K562 (cell line): ENCODE measurements around the gene MTSS2.

ENCODE experiments used
- ETV6 ChIP-seq, 3 experiments: fragments of 150-350 bp in 1 of 3; sonication (generic) in 1 of 3; formaldehyde crosslinking in 1 of 3; IDR thresholded peaks; 2 replicates each; pipeline versions ENCODE4 v1.6.1 to v1.8.0; 2014 to 2022; ENCODE audit warnings: borderline replicate concordance in 2 of 3, low read depth in 2 of 3, antibody characterized with exemption in 1 of 3, low read length in 1 of 3, mild to moderate bottlenecking in 1 of 3, missing genetic modification reagents in 1 of 3
- FIP1L1 ChIP-seq: fragments of 200-400 bp; formaldehyde crosslinking; IDR thresholded peaks from 2 replicates; pipeline ENCODE4 v1.6.1; 2018; ENCODE audit warnings: mild to moderate bottlenecking, low read depth, low read length; ENCODE audit not compliant: poor library complexity, severe bottlenecking
- KLF16 ChIP-seq: IDR thresholded peaks from 2 replicates; pipeline ENCODE4 v1.6.1; 2016; ENCODE audit warnings: antibody characterized with exemption
- MAFF ChIP-seq: IDR thresholded peaks from 2 replicates; pipeline ENCODE4 v1.6.1; 2012; ENCODE audit warnings: low read length, improper control_type of control experiment
- PTTG1 ChIP-seq: fragments of 450-650 bp; IDR thresholded peaks from 2 replicates; pipeline ENCODE4 v1.6.1; 2016; ENCODE audit warnings: low read depth, mild to moderate bottlenecking, missing genetic modification characterization, missing compliant biosample characterization
- SUPT5H ChIP-seq: fragments of 450-650 bp; IDR thresholded peaks from 2 replicates; pipeline ENCODE4 v1.6.1; 2016
- ZNF592 ChIP-seq: fragments of 450-650 bp; IDR thresholded peaks from 2 replicates; pipeline ENCODE4 v1.6.1; 2017; ENCODE audit warnings: antibody characterized with exemption, mild to moderate bottlenecking
- TF ChIP-seq, protein P1 (sequence below), 3 experiments: IDR thresholded peaks in 2 of 3; conservative IDR thresholded peaks in 1 of 3; 2 replicates each; pipeline ENCODE4 v1.5.1; 2011 to 2012; ENCODE audit warnings: low read length in 3 of 3, mild to moderate bottlenecking in 3 of 3, control low read depth in 2 of 3, improper control_type of control experiment in 1 of 3, inconsistent platforms in 1 of 3, low read depth in 1 of 3, mixed read lengths in 1 of 3, moderate library complexity in 1 of 3; ENCODE audit not compliant: insufficient read depth in 2 of 3
- TF ChIP-seq, protein P2 (sequence below), 2 experiments: fragments of 450-650 bp; formaldehyde crosslinking in 1 of 2; IDR thresholded peaks; 2 replicates each; pipeline versions ENCODE4 v1.4.0 to v1.6.1; 2014 to 2020; ENCODE audit warnings: mild to moderate bottlenecking in 2 of 2, borderline replicate concordance in 1 of 2, low read depth in 1 of 2

- TF ChIP-seq ZNF592, result no peak
- TF ChIP-seq FIP1L1, result no peak
- no peak for TF ChIP-seq SUPT5H
- TF ChIP-seq, protein P1, sequence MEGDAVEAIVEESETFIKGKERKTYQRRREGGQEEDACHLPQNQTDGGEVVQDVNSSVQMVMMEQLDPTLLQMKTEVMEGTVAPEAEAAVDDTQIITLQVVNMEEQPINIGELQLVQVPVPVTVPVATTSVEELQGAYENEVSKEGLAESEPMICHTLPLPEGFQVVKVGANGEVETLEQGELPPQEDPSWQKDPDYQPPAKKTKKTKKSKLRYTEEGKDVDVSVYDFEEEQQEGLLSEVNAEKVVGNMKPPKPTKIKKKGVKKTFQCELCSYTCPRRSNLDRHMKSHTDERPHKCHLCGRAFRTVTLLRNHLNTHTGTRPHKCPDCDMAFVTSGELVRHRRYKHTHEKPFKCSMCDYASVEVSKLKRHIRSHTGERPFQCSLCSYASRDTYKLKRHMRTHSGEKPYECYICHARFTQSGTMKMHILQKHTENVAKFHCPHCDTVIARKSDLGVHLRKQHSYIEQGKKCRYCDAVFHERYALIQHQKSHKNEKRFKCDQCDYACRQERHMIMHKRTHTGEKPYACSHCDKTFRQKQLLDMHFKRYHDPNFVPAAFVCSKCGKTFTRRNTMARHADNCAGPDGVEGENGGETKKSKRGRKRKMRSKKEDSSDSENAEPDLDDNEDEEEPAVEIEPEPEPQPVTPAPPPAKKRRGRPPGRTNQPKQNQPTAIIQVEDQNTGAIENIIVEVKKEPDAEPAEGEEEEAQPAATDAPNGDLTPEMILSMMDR (IDR thresholded peaks at IDR 0.05 in 2 of 3, conservative IDR thresholded peaks at IDR 0.05 in 1 of 3; ENCODE audit: insufficient read depth in 2 of 3, low read depth in 1 of 3, low read length in 3 of 3), result no peak
- TF ChIP-seq MAFF, result no peak
- TF ChIP-seq PTTG1 (tag), result no peak
- TF ChIP-seq, protein P2, sequence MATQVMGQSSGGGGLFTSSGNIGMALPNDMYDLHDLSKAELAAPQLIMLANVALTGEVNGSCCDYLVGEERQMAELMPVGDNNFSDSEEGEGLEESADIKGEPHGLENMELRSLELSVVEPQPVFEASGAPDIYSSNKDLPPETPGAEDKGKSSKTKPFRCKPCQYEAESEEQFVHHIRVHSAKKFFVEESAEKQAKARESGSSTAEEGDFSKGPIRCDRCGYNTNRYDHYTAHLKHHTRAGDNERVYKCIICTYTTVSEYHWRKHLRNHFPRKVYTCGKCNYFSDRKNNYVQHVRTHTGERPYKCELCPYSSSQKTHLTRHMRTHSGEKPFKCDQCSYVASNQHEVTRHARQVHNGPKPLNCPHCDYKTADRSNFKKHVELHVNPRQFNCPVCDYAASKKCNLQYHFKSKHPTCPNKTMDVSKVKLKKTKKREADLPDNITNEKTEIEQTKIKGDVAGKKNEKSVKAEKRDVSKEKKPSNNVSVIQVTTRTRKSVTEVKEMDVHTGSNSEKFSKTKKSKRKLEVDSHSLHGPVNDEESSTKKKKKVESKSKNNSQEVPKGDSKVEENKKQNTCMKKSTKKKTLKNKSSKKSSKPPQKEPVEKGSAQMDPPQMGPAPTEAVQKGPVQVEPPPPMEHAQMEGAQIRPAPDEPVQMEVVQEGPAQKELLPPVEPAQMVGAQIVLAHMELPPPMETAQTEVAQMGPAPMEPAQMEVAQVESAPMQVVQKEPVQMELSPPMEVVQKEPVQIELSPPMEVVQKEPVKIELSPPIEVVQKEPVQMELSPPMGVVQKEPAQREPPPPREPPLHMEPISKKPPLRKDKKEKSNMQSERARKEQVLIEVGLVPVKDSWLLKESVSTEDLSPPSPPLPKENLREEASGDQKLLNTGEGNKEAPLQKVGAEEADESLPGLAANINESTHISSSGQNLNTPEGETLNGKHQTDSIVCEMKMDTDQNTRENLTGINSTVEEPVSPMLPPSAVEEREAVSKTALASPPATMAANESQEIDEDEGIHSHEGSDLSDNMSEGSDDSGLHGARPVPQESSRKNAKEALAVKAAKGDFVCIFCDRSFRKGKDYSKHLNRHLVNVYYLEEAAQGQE (IDR thresholded peaks at IDR 0.05; ENCODE audit: borderline replicate concordance), result no peak
- TF ChIP-seq, protein P2 (CRISPR knock-in tag; IDR thresholded peaks at IDR 0.05; ENCODE audit: low read depth), result peak; percentile 54; the same call in 1 of the 2 replicates
- TF ChIP-seq ETV6 (IDR thresholded peaks at IDR 0.05; ENCODE audit: borderline replicate concordance in 1 of 2, low read depth in 2 of 2, low read length in 1 of 2), result no peak
- no peak for TF ChIP-seq ETV6 (CRISPR knock-in tag; IDR thresholded peaks at IDR 0.05; ENCODE audit: borderline replicate concordance)
- no peak for TF ChIP-seq KLF16
These were observed 554 bp downstream of the MTSS2 start for GRCh38 chr16:70685061-70685937.
